GM18499 (cell line): Measurements from ENCODE around the gene SGMS1.
"Not testable (repeated sequence)": the region's sequence is repeated elsewhere in the genome, so short reads cannot be mapped to it uniquely, and the experiment has no call there.

Experiments
- ATAC-seq: cut with Tn5 transposase; IDR thresholded peaks from one replicate; pipeline ENCODE4 v1.9.1; 2021; ENCODE audit warnings: moderate number of reproducible peaks; ENCODE audit not compliant: insufficient read depth, unreplicated experiment

The SGMS1 gene

GRCh38 chr10:50291261-50291850 lies 332.4 kb downstream of the SGMS1 start:
- ATAC-seq: no peak

- no peak for ATAC-seq
Measured at GRCh38 chr10:50289196-50289595, 334.6 kb downstream of the SGMS1 start.

- ATAC-seq: no peak
Measured at GRCh38 chr10:50286996-50287803, 336.6 kb downstream of the SGMS1 start.

- no peak for ATAC-seq
Measured at GRCh38 chr10:50286517-50286916, 337.2 kb downstream of the SGMS1 start.

- ATAC-seq: no peak
Measured at GRCh38 chr10:50281967-50282522, 341.7 kb downstream of the SGMS1 start.

- ATAC-seq: no peak
Measured at GRCh38 chr10:50281210-50281966, 342.4 kb downstream of the SGMS1 start.

- no peak for ATAC-seq
Measured at GRCh38 chr10:50280049-50280841, 343.5 kb downstream of the SGMS1 start.

GRCh38 chr10:50279489-50279888 lies 344.3 kb downstream of the SGMS1 start:
- ATAC-seq: no peak

GRCh38 chr10:50275650-50276235 lies 348.0 kb downstream of the SGMS1 start:
- no peak for ATAC-seq

GRCh38 chr10:50272531-50272930 lies 351.2 kb downstream of the SGMS1 start:
- ATAC-seq: no peak

GRCh38 chr10:50271564-50272250 lies 352.0 kb downstream of the SGMS1 start:
- ATAC-seq: no peak

GRCh38 chr10:50267877-50268276 lies 355.9 kb downstream of the SGMS1 start:
- not testable (repeated sequence) for ATAC-seq

- ATAC-seq: not testable (repeated sequence)
Measured at GRCh38 chr10:50262625-50263024, 361.1 kb downstream of the SGMS1 start.

GRCh38 chr10:50260791-50261281 lies 362.9 kb downstream of the SGMS1 start:
- ATAC-seq: peak; percentile 100
